GM21515 (cell line): ENCODE measurements around the gene CYTH3.
"Not testable (repeated sequence)": the region's sequence is repeated elsewhere in the genome, so short reads cannot be mapped to it uniquely, and the experiment has no call there.

ENCODE experiments used
- ATAC-seq: cut with Tn5 transposase; IDR thresholded peaks from one replicate; pipeline ENCODE4 v1.9.1; 2021; ENCODE audit not compliant: unreplicated experiment

CYTH3 gene

DNA sequence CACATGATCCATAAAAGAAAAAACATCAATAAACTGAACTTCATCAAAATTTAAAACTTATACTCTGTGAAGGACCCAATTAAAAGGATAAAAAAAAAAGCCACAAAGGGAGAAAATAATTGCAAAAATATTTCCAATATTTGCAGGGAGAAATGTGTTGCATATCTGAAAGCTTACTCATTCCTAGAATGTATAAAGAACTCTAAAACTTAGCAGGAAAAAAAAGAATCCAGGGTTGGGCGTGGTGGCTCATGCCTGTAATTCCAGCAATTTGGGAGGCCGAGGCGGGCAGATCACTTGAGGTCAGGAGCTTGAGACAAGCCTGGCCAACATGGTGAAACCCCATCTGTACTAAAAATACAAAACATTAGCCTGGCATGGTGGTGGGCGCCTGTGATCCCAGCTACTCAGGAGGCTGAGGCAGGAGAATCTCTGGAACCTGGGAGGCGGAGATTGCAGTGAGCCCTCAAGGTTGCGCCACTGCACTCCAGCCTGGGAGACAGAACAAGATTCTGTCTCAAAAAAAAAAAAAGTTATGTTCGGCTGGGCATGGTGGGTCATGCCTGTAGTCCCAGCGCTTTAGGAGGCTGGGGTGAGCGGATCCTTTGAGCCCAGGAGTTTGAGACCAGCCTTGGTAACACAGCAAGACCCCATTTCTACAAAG, 11.1 kb upstream of the CYTH3 start:
- not testable (repeated sequence) for ATAC-seq

DNA sequence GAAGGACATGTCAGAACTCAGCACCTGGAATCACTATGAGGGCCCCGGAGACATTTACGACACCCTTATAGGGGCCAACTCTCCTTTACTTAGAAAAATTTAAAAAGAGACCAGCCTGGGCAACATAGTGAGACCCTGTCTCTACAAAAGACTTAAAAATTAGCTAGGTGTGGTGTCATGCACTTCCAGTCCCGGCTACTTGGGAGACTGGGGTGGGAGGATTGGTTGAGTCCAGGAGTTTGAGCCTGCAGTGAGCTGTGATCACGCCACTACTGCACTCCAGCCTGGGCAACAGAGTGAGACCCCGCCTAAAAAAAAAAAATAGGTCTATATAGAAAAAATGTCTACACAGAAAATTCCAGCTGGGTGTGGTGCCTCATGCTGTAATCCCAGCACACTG, 7.5 kb upstream of the CYTH3 start:
- ATAC-seq = no peak

DNA sequence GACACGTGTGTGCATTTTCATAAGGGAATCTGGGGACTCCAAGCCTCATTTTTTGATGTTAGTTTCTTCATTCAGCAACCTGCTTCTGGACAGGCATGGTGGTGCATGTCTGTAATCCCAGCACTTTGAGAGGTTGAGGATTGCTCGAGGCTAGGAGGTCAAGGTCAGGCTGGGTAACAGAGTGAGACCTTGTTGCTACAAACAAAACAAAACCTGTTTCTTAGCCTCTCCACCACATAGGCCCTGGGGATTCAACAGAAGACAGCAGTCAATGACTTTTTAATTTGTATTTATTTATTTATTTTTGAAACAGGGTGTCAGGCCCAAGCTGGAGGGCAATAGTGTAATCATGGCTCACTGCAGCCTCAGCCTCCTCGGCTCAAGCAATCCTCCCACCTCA, 6.9 kb upstream of the CYTH3 start:
- ATAC-seq = no peak

DNA sequence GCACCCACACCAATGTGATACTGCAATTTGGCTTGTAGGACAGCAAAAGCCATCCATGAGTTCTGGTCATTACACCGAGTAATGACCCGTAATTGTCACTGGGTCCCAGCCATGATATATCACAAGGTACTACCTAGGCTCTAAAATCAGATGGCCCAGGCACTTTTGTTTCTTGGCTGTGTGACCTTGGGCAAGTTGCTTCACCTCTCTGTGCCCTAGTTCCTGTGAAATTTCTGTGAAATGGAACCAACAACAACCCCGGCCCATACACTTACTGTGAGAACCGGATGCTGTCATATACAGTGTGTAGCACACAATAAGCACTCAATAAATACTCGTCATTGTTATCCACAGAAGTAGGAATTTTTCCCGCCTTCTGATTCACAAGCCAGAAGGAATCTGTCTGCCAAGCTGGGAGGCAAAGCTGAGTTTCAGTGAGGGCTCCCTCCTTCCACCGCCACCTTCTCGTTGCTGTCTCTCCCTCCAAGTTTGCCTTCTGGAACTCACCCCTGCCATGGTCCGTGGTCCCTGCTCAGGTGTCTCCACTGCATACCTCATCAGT, 6.4 kb upstream of the CYTH3 start:
- no peak for ATAC-seq

DNA sequence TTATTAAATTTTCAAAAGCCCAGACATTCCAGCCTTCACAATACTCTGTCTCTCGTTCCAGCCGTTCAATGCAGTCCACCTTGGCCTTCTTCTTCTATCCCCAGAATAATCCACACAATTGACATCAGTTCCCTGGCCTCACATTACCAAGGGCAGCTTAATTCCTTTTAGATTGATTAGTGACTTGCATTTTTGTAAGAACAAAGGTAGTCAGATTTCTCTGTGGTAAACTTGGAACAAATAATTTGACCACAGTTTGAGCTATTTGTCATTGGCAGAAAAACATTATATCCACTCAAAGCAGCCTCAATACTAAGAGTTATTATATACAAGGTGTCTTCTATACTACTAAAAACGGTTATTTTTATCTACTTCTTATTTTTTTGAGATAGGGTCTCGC, 5.1 kb upstream of the CYTH3 start:
- no peak for ATAC-seq

DNA sequence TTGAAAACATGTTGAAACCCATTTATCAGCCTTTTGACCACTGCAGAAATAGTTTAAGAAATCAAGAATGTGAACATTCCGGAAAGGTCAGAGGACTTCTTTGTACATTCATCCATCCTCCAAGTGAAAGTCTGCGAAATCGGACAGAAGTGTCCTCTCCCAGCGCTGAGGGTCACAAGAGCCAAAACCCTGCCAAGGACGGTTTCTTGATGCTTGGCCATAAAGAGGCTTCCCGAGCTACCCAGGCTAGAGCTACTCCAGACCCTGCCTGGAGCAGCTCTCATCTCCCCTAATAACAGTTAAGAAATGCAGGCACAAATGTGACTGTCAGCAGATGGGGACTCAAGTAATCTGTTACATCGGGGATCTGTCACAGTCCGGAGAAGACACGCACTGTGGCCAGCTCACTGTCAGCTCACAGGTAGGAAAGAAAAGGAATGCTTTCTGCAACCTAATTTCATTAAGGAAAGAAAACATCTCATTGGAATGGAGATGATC, 4.5 kb upstream of the CYTH3 start:
- ATAC-seq = no peak

DNA sequence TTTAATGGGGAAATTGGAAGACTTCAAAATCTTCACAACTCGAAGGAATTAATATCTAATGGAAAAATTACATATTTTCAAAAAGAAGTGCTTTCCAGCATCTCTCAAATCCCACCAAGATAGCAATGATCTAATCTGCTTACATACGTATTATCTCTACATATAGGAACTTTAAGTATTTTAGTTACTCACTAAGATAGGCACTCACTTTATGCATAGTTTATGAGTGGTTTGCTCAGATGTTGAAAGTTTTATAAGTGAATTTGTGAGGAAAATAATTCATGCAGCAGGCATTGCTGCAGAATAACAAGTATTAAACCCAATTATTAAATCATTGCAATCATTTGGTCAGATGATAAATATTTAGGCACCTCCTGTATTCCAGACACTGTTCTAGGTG, 2.3 kb upstream of the CYTH3 start:
- ATAC-seq = no peak

DNA sequence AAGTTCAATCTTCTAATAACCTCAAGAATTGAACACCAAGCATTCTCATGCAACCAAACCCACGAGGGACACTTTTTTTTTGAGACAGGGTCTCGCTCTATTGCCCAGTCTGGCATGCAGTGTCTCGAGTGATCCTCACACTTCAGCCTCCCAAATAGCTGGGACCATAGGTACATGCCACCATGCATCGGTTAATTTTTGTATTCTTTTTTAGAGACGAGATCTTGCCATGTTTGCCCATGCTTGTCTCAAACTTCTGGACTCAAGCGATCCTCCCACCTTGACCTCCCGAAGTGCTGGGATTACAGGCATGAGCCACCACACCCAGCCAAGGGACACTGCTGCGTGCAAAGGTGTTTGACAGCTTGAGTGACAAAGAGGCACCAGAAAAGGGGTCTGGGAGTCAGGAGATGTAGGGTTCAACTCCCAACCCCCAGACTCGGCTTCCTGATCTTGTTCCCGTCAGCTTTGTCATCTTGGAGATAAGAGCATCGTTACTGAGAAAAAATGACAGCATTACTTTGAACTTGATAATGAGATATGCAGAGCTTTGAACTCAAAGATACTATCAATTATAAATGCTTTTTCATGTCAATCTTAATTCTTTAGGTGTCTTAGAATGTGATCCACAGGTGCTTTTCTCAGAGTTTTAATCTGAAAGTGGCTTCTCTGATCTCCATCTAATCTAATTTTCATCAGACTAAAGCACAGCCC, 1.6 kb upstream of the CYTH3 start:
- no peak for ATAC-seq

DNA sequence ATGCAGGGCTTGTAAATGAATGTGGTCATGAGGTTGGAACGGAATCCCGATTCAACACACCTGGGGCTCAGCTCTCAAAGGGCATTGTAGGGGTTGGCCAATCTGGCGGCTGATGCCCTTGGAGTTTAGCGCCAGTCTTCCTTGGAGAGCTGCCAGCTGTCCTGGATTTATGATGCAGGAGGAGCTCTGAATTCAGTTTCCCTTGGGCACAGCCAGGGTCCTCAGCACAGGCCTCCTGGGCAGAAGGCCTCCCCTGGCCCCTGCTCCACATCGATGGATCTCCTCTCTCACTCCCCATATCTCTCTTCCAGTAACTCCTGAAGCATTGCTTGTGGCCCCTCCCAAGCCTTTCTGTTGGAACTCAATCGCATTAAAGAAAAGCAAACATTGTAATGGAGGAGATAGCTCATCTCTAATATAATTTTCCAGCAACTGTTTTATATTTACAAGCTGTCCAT, 985 bp upstream of the CYTH3 start:
- no peak for ATAC-seq

DNA sequence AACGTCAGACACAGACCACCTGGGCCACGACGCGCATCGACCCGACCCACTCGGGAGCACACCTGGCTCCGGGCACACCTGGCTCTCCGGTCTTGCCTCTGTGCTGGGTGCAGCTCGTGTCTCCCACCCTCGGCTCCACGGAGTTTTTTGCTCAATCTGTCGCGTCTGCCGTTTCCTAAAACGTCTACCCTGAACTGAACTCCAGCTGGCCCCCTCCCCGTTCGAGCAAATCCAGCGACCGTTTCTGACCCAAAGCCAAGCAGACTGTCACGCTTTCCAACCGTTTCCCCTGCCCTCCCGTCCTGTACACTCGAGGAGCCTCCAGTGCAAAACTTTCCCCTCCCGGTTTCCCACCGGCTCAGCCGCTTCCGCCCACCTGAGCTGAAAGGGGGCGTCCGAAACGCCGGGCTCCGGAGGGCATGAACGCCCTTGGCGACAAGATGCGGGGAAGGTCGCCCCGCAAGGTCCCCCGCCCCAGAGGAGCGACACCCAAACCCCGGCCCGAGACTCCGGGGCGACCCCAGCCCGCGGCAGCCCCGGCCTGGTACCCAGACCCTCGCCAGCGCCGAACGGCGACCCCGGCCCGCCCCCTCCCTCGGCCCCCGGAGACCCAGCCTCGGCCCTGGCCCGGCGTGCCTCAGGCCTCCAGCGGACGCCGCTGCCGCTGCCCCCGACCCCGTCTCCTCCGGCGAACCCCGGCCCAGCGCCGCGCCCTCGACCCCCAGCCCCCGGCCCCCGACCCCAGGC, 557 bp downstream of the CYTH3 start:
- ATAC-seq = no peak

DNA sequence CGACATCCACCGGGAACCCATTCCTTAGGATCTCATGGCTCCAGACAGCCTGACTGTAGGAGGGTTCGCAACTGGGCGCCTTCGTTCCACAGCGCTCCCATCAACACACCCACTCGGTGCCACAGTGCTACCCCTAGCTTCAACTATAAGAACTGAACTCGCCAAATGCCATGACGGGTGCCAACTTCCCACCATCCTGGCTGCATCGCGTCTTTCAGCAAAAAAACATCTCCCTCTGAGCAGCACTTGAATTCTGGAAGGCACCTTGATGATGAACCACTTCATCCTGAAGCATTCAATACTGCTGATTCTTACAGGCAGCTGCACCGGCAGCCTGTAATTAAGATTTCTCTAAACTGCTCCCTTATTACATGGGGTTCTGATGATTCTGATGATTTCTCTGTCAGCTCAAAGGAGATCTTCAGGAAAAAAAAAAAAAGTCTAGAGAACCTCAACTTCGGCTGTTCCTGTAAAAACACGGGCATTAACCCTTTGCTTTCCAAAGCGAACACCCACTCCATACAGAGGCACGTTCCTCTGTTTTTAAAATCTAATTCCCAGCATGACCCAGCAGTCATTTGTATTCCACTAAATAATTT, 1.3 kb downstream of the CYTH3 start:
- ATAC-seq = no peak

DNA sequence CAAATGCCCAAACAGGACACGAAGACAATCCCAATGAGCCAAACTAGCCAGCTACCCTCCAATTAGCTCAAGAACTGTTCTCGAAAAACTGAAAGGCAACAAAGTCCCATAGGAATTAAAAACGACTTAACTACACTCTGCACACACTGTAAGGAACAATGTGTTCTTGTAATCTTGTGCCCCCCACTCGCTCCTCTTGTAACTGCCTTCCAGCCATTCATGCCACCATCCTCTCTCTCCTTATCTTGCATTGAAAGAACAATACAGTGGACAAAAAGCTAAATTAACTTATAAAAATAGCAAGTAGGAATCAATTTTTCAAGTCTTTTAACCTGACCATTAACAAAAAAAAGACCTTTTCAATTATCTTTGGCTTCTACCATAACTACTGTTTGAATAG, 2.9 kb downstream of the CYTH3 start:
- no peak for ATAC-seq

DNA sequence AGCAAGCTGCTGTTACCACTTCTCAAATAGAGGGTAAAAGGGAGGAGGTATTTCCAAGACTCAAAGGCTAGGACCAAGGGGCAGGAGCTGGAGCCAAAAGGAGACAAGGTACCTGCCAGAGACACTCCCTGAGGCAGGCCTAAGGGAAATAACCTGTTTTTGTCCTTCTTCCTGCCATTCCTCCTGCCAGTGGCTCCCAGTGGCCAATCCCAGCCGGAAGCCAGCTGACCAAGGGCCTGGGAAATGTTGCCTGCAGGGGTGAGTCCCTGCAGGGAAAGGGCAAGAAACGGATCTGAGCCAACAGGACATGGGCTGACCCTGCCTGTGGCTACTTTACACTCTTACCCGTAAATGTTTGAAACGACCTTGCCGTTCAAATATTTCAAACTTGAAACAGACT, 3.5 kb downstream of the CYTH3 start:
- no peak for ATAC-seq

DNA sequence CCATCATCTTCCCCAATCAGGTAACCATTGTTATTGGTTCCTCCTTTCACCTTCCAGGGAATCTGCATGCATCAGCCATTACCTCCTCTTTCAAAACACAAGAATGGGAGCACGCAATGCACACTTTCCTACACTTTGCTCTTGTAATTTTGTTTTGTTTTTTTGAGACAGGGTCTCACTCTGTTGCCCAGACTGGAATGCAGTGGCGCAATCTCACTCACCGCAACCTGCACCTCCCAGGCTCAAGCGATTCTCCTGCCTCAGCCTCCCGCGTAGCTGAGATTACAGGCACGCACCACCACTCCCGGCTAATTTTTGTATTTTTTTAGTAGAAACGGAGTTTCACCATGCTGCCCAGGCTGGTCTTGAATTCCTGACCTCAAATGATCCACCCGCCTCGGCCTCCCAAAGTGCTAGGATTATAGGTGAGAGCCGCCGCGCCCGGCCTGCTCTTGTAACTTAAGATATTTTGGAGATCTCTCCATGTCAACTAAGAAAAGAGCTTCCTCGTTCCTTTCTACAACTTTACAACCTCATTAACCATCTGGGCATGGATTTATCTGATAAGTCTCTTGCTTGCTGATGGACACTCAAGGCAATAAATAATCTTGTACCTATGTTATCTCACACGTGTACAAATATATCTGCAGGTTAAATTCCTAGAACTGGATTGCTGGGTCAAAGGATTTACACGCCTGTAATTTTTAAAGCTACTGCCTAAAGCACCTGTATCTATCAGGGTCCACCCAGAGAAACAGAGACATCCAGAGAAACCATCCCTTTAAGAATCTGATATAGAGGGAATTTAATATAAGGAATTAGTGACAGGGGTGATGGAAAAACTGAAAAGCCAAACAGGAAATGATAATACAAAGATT, 4.2 kb downstream of the CYTH3 start:
- no peak for ATAC-seq

DNA sequence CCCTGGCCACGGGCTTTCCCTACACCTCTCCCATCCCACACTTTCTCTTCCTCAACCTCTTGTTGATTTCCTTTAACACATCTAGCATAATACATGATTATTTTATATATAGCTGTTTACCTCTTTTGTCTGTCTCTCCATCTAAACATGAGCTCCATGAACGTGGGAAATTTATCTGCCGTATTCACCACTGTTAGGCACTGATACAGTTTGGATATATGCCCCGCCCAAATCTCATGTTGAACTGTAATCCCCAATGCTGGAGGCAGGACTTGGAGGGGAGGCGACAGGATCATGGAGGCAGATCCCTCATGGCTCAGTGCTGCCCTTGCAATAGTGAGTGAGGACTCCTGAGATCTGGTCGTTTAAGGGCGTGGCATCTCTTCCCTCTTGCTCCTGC, 5.7 kb downstream of the CYTH3 start:
- ATAC-seq = no peak

DNA sequence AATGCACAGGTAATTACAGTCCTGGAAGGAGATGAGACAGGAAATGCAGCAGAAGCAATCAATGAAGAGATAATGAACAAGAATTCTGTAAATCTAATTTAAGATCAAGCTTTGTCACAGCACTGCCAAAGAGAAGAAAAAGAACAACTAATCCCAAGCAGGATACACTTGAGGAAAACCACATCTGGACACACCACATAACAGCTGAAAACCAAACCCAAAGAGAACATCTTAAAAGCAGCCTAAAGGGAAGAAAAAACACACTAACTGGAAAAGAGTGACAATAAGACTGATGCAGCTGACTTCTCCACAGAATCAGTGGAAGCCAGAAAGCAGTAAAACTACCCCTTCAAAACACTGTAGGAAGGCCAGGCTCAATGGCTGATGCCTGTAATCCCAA, 10.2 kb downstream of the CYTH3 start:
- no peak for ATAC-seq

DNA sequence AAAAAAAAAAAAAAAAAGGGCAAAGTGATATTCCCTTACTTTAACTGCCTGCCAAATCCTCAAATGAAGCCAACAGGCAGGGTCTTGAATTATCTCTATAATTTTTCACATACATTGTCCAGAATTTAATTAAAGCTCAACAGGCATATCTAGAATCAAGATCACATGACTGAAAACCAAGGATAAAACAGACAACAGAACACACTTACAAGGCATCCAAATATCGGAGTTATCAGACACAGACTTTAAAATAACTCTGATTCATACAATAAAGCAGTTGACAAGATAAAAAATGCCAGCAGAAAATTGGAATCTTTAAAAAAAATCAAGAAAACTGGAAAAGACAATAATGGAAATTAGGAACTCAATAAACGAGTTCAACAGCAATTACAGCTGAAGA, 10.7 kb downstream of the CYTH3 start:
- no peak for ATAC-seq

DNA sequence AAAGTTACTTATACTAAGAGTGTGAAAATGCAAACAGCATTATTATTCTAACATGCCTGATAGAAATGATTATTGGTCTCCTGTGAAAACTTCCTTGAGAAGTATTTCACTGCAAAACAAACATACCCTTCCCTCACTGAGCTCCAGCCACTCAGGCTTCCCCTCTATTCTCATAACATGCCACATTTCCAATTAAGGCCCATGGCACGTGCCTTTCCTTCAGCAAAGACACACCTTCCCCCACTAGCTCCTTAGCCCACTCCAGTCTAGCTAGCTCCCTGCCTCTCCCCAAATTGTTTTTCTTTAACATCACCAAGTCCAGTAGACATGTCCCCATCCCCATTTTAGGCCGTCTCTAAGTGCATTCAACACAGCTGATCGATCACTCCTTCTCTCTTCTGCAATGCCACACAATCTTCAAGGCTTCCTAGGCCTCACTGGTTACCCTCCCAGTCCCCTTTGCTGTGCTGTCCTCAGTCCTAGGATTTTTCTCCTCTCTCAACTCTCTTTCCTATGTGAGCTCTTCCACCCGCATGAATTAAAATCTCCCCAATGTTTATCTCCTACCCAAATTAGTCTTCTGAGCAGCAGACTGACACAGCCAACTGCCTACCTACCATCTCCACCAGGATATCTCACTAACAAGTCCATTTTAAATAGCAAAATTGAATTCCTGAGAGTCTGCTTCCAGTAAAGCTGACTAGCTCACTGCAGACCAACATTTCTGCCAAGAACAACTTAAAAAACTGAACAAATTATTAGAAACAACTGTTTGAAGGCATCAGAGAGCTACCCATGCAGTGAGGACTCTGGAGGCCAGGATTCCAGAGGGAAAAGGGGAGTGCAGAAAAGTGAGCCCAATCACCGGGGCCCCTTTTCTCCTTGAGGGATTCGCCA, 11.9 kb downstream of the CYTH3 start:
- ATAC-seq = no peak

DNA sequence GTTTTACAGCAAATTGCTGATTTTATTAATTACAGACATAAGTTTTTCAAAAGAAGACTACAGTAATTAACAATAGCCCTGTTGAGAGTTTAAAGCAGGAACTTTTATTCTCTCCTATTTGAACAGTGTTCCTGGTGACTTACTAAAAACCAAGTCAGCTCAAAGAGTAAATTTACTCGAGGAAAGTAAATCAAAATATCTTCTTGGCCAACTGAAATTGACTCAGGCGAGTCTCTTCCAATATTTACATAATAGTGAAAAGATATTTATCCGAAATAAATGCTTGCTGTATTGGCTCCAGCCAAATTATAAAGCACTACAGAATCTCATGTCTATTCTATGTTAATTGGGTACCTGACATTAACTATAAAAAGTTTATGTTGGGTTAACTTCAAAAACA, 13.2 kb downstream of the CYTH3 start:
- ATAC-seq = no peak
